Activated T-helper 1 cell treated with anti-CD3 and anti-CD28 coated beads, Interleukin-12 subunit alpha, Interleukin-12 subunit beta, Interleukin-2, Interleukin-4 antibody, amounts not matched to agents 30 ng/mL and 10 ng/mL and 1 ng/mL, durations not matched to agents 14 hours and 24 hours and 36 hours (primary cell): ENCODE results near the gene LARP6. TPM values are rescaled to one million over a fixed set of nuclear protein-coding genes. Genes with fewer than 3 reads are reported as not detected.

Experiments used
- DNase-seq: peaks from one replicate; pipeline ENCODE4 v3.0.0; 2021; ENCODE audit warnings: low spot score
- H3K27ac Mint-ChIP-seq: one replicate; pipeline ENCODE4 v1.8.0; 2021; ENCODE audit warnings: mild to moderate bottlenecking, mixed read lengths
- H3K27me3 Mint-ChIP-seq: one replicate; pipeline ENCODE4 v1.8.0; 2022; ENCODE audit warnings: mild to moderate bottlenecking, moderate library complexity, mixed read lengths; ENCODE audit not compliant: insufficient read depth
- H3K36me3 Mint-ChIP-seq: one replicate; pipeline ENCODE4 v1.8.0; 2021; ENCODE audit warnings: low read depth, mixed read lengths
- H3K4me1 Mint-ChIP-seq: one replicate; pipeline ENCODE4 v1.8.0; 2021; ENCODE audit warnings: low read depth, mixed read lengths
- H3K4me3 Mint-ChIP-seq: one replicate; pipeline ENCODE4 v1.8.0; 2021; ENCODE audit warnings: mild to moderate bottlenecking, moderate library complexity, mixed read lengths
- H3K9me3 Mint-ChIP-seq: one replicate; pipeline ENCODE4 v1.8.0; 2021; ENCODE audit warnings: mixed read lengths
- intact Hi-C: fragments of 100-400 bp; cut with micrococcal nuclease; formaldehyde crosslinking; loops from one replicate; pipeline ENCODE4 v1.15.1; 2024
- total RNA-seq: library from RNA; stranded (reverse); gene quantifications from 2 replicates; pipeline ENCODE4 v1.2.3, GENCODE V29; 2022

LARP6 gene
- total RNA-seq, 1 donor from 2014 or later, result not detected

- Mint-ChIP-seq H3K27ac (no peak overlapping the region), H3K4me3 (no peak overlapping the region), H3K9me3 (no peaks in the 10 kb centered on the region), H3K27me3 (peaks cover 46% of the 10 kb centered on the region), H3K4me1 (peaks cover 5% of the 10 kb centered on the region), H3K36me3 (no peaks in the 10 kb centered on the region)
- intact Hi-C loops, result no loop called here
- no peak for DNase-seq
Observed at GRCh38 chr15:70856177-70856883, 2.4 kb upstream of the LARP6 start.

- H3K36me3 Mint-ChIP-seq, result no peaks in the 10 kb centered on the region
- no peak overlapping the region for H3K27ac Mint-ChIP-seq
- peaks cover 50% of the 10 kb centered on the region for H3K27me3 Mint-ChIP-seq
- intact Hi-C loops, result no loop called here
- no peak for DNase-seq
- peaks cover 5% of the 10 kb centered on the region for H3K4me1 Mint-ChIP-seq
- no peak overlapping the region for H3K4me3 Mint-ChIP-seq
- no peaks in the 10 kb centered on the region for H3K9me3 Mint-ChIP-seq
Observed at GRCh38 chr15:70855764-70856163, 1.8 kb upstream of the LARP6 start.

GRCh38 chr15:70854666-70854976, 664 bp upstream of the LARP6 start:
- no peaks in the 10 kb centered on the region for H3K36me3 Mint-ChIP-seq
- intact Hi-C loops, result no loop called here
- no peak overlapping the region for H3K27ac Mint-ChIP-seq
- no peaks in the 10 kb centered on the region for H3K9me3 Mint-ChIP-seq
- peaks cover 5% of the 10 kb centered on the region for H3K4me1 Mint-ChIP-seq
- peak overlapping the region; percentile 79 for H3K4me3 Mint-ChIP-seq
- peaks cover 57% of the 10 kb centered on the region for H3K27me3 Mint-ChIP-seq
- DNase-seq, result no peak

GRCh38 chr15:70853318-70853972, 512 bp downstream of the LARP6 start:
- Mint-ChIP-seq H3K27me3 (peaks cover 57% of the 10 kb centered on the region), H3K27ac (no peak overlapping the region), H3K36me3 (no peaks in the 10 kb centered on the region), H3K4me3 (no peak overlapping the region), H3K9me3 (no peaks in the 10 kb centered on the region), H3K4me1 (peaks cover 5% of the 10 kb centered on the region)
- intact Hi-C loops, result no loop called here
- DNase-seq, result no peak

- Mint-ChIP-seq H3K4me3 (peak overlapping the region; percentile 22), H3K4me1 (peaks cover 5% of the 10 kb centered on the region), H3K36me3 (no peaks in the 10 kb centered on the region), H3K27me3 (peaks cover 57% of the 10 kb centered on the region), H3K9me3 (no peaks in the 10 kb centered on the region), H3K27ac (no peak overlapping the region)
- no peak for DNase-seq
- intact Hi-C loops, result no loop called here
Observed at GRCh38 chr15:70852501-70853317, 1.2 kb downstream of the LARP6 start.

- no peak overlapping the region for H3K27ac Mint-ChIP-seq
- H3K4me1 Mint-ChIP-seq, result peaks cover 5% of the 10 kb centered on the region
- H3K27me3 Mint-ChIP-seq, result peaks cover 57% of the 10 kb centered on the region
- H3K36me3 Mint-ChIP-seq, result no peaks in the 10 kb centered on the region
- DNase-seq, result no peak
- H3K4me3 Mint-ChIP-seq, result no peak overlapping the region
- H3K9me3 Mint-ChIP-seq, result no peaks in the 10 kb centered on the region
- intact Hi-C loops, result no loop called here
Observed at GRCh38 chr15:70851889-70852288, 2.1 kb downstream of the LARP6 start.

- no peak for DNase-seq
- Mint-ChIP-seq H3K4me3 (no peak overlapping the region), H3K36me3 (no peaks in the 10 kb centered on the region), H3K4me1 (no peaks in the 10 kb centered on the region), H3K27me3 (peaks cover 16% of the 10 kb centered on the region), H3K27ac (no peak overlapping the region), H3K9me3 (no peaks in the 10 kb centered on the region)
- intact Hi-C loops, result no loop called here
Observed at GRCh38 chr15:70845602-70846360, 8.2 kb downstream of the LARP6 start.

GRCh38 chr15:70837476-70837875, 16.5 kb downstream of the LARP6 start:
- H3K4me3 Mint-ChIP-seq, result no peak overlapping the region
- no peaks in the 10 kb centered on the region for H3K9me3 Mint-ChIP-seq
- H3K4me1 Mint-ChIP-seq, result no peaks in the 10 kb centered on the region
- H3K27me3 Mint-ChIP-seq, result peaks cover 2% of the 10 kb centered on the region
- H3K27ac Mint-ChIP-seq, result no peak overlapping the region
- DNase-seq, result no peak
- intact Hi-C loops, result no loop called here
- no peaks in the 10 kb centered on the region for H3K36me3 Mint-ChIP-seq

GRCh38 chr15:70835841-70836240, 18.1 kb downstream of the LARP6 start:
- Mint-ChIP-seq H3K36me3 (no peaks in the 10 kb centered on the region), H3K4me1 (no peaks in the 10 kb centered on the region), H3K4me3 (no peak overlapping the region), H3K27me3 (peaks cover 2% of the 10 kb centered on the region), H3K9me3 (no peaks in the 10 kb centered on the region), H3K27ac (no peak overlapping the region)
- no peak for DNase-seq
- intact Hi-C loops, result no loop called here

GRCh38 chr15:70835415-70835814, 18.5 kb downstream of the LARP6 start:
- Mint-ChIP-seq H3K4me1 (no peaks in the 10 kb centered on the region), H3K4me3 (no peak overlapping the region), H3K36me3 (no peaks in the 10 kb centered on the region), H3K27me3 (peaks cover 1% of the 10 kb centered on the region), H3K27ac (no peak overlapping the region), H3K9me3 (no peaks in the 10 kb centered on the region)
- intact Hi-C loops, result no loop called here
- DNase-seq, result no peak

- no peaks in the 10 kb centered on the region for H3K9me3 Mint-ChIP-seq
- no peaks in the 10 kb centered on the region for H3K27me3 Mint-ChIP-seq
- no peak overlapping the region for H3K27ac Mint-ChIP-seq
- DNase-seq, result no peak
- no peaks in the 10 kb centered on the region for H3K4me1 Mint-ChIP-seq
- H3K36me3 Mint-ChIP-seq, result no peaks in the 10 kb centered on the region
- intact Hi-C loops, result no loop called here
- H3K4me3 Mint-ChIP-seq, result no peak overlapping the region
Observed at GRCh38 chr15:70834999-70835398, 19.0 kb downstream of the LARP6 start.

- Mint-ChIP-seq H3K4me3 (no peak overlapping the region), H3K27ac (no peak overlapping the region), H3K27me3 (no peaks in the 10 kb centered on the region), H3K9me3 (no peaks in the 10 kb centered on the region), H3K36me3 (no peaks in the 10 kb centered on the region), H3K4me1 (no peaks in the 10 kb centered on the region)
- intact Hi-C loops, result no loop called here
- no peak for DNase-seq
Observed at GRCh38 chr15:70833861-70834765, 19.8 kb downstream of the LARP6 start.
